Activated naive CD8-positive, alpha-beta T cell treated with anti-CD3 and anti-CD28 coated beads, Interleukin-2, amount 10 ng/mL, durations not matched to agents 7 days and 5 days (primary cell): ENCODE measurements around the gene ZDHHC6. TPM values are rescaled to one million over a fixed set of nuclear protein-coding genes. Genes with fewer than 3 reads are reported as not detected.
"Not testable (repeated sequence)": the region's sequence is repeated elsewhere in the genome, so short reads cannot be mapped to it uniquely, and the experiment has no call there.

Experiments used
- ATAC-seq: fragments of 150-1000 bp; cut with Tn5 transposase; one replicate; pipeline ENCODE4 v1.10.0; 2021; ENCODE audit warnings: low read depth, moderate library complexity
- POLR2A ChIA-PET: fragments of 350-600 bp; sonication (Branson Sonifier 250); formaldehyde crosslinking; loops from one replicate; lab custom pipeline; 2021; ENCODE audit warnings: antibody characterized with exemption; lab: Charles Lee
- DNase-seq: peaks from one replicate; pipeline ENCODE4 v3.0.0; 2021
- H3K27ac Mint-ChIP-seq: one replicate; pipeline ENCODE4 v1.8.0; 2022; ENCODE audit warnings: mild to moderate bottlenecking, mixed read lengths
- H3K27me3 Mint-ChIP-seq: one replicate; pipeline ENCODE4 v1.8.0; 2022; ENCODE audit warnings: mild to moderate bottlenecking, moderate library complexity, mixed read lengths
- H3K36me3 Mint-ChIP-seq: one replicate; pipeline ENCODE4 v1.8.0; 2021; ENCODE audit warnings: mild to moderate bottlenecking, mixed read lengths
- H3K4me1 Mint-ChIP-seq: one replicate; pipeline ENCODE4 v1.8.0; 2021; ENCODE audit warnings: mixed read lengths
- H3K4me3 Mint-ChIP-seq: one replicate; pipeline ENCODE4 v1.8.0; 2022; ENCODE audit warnings: mild to moderate bottlenecking, moderate library complexity, mixed read lengths
- H3K9me3 Mint-ChIP-seq: one replicate; pipeline ENCODE4 v1.8.0; 2021; ENCODE audit warnings: mixed read lengths
- total RNA-seq, 2 experiments: library from RNA; stranded (reverse); gene quantifications; one replicate each; pipeline ENCODE4 v1.2.3, GENCODE V29; 2021

ZDHHC6 gene
- total RNA-seq, result 10 to 100 TPM; 48.1 to 51.8 TPM

GRCh38 chr10:112446855-112447619 lies at the start of gene ZDHHC6, which contains the start of gene VTI1A:
TSS of gene ZDHHC6 (minus strand) at chr10:112446914. CDS start at chr10:112445436, 1,478 bp downstream.
TSS of gene VTI1A (plus strand) at chr10:112447215. CDS start at chr10:112447374, 159 bp downstream.
- peaks cover 37% of the 10 kb centered on the region for H3K4me1 Mint-ChIP-seq
- H3K27me3 Mint-ChIP-seq, result no peaks in the 10 kb centered on the region
- peaks cover 14% of the 10 kb centered on the region for H3K36me3 Mint-ChIP-seq
- peak within 1 kb of the TSS; percentile 99 for H3K27ac Mint-ChIP-seq
- POLR2A ChIA-PET, result interaction anchor here (0.8 to 1.8 kb wide), 7 partner anchors 9 to 83 kb away, joined by 3 to 21 read pairs (median 3); partner anchors contain the start of gene ACSL5
- ATAC-seq (peak; percentile 92), DNase-seq (peak; percentile 86)
- H3K9me3 Mint-ChIP-seq, result no peaks in the 10 kb centered on the region
- H3K4me3 Mint-ChIP-seq, result peak within 1 kb of the TSS; percentile 100

DNA sequence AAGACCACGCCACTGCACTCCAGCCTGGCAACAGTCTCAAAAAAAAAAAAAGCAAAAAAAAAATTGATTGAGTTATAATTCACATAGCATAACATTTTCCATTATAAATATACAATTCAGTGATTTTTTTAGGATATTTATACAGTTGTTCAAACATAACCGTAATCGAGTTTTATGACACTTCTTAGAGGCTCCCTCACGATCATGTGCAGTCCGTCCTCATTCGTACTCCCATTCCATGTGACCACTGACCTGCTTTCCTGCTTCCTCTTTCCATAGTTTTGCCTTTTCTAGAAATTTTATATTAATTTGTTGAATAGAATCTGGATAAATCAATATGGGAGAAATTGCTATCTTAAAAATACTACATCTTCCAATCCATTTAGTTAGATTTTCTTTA lies 46.0 kb upstream of the ZDHHC6 start:
- DNase-seq (no peak), ATAC-seq (no peak)
- H3K9me3 Mint-ChIP-seq, result no peaks in the 10 kb centered on the region
- peaks cover 2% of the 10 kb centered on the region for H3K36me3 Mint-ChIP-seq
- H3K27me3 Mint-ChIP-seq, result no peaks in the 10 kb centered on the region
- POLR2A ChIA-PET, result no interaction called here
- peaks cover 5% of the 10 kb centered on the region for H3K4me1 Mint-ChIP-seq
- H3K27ac Mint-ChIP-seq, result no peak overlapping the region
- no peak overlapping the region for H3K4me3 Mint-ChIP-seq

DNA sequence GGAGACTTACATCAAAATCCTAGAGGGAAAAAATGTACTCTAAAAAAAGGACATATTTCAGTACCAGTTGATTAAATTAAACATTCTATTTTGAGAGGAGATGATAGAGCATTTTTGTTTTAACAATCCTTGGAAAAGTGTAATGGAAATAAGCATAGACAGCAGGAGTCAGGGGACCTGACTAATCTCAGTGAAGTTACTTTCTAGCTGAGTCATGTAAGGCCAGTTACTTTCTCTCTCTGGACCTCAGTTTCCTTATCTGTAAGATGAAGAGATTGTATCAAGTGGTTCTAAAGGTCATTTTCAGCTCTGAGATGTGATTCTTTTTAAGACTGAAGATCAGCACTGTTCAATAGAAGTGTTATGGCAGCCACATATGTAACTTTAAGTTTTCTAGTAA lies 44.4 kb upstream of the ZDHHC6 start:
- DNase-seq (no peak), ATAC-seq (no peak)
- Mint-ChIP-seq H3K9me3 (no peaks in the 10 kb centered on the region), H3K4me3 (no peak overlapping the region), H3K36me3 (peaks cover 4% of the 10 kb centered on the region), H3K27me3 (no peaks in the 10 kb centered on the region), H3K4me1 (no peaks in the 10 kb centered on the region), H3K27ac (no peak overlapping the region)
- POLR2A ChIA-PET, result no interaction called here

DNA sequence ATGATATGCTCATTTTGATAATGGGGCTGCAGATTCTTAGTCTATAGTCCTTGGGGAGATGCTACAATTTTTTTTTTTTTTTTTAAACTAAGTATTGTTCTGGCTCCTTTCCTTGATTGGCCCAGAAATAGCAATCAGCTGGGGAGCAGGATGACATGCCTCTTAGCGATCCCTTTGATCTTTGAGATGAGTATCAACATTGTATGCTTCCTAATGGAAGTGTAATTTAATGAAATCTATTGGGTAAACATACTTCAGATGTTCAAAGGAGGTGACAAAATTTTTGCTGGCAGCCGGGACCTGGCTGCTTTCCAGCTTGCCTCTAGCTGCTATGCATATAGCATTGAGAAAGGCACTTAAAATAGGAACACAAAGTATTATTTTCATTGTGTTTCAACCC lies 43.8 kb upstream of the ZDHHC6 start:
- POLR2A ChIA-PET, result interaction anchor here (0.7 kb wide), 1 partner anchor 349 kb away, joined by 3 read pairs; no protein-coding TSS in a partner anchor
- Mint-ChIP-seq H3K27me3 (no peaks in the 10 kb centered on the region), H3K4me3 (no peak overlapping the region), H3K27ac (no peak overlapping the region), H3K9me3 (no peaks in the 10 kb centered on the region), H3K36me3 (peaks cover 4% of the 10 kb centered on the region), H3K4me1 (no peaks in the 10 kb centered on the region)
- no peak for DNase-seq
- no peak for ATAC-seq

DNA sequence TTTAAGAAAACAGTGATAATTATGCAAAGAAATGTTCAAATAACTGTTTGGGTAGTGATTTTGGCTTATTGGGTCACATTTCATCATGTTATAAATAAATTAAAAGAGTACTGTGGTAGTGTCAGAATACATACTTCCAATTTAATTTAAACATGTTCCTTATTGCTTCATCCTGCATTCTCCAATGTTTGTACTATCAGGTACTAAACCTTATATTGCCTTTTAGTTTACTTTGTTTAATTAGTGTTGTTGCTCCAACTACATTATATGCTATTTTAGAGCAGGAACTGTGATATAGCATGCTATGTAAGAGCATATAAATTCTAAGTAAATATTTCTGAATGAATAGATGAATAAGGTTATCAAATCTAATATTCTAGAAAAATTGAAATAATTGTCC lies 41.2 kb upstream of the ZDHHC6 start:
- DNase-seq (no peak), ATAC-seq (no peak)
- Mint-ChIP-seq H3K4me1 (no peaks in the 10 kb centered on the region), H3K27ac (no peak overlapping the region), H3K27me3 (no peaks in the 10 kb centered on the region), H3K4me3 (no peak overlapping the region), H3K9me3 (no peaks in the 10 kb centered on the region), H3K36me3 (peaks cover 7% of the 10 kb centered on the region)
- POLR2A ChIA-PET, result no interaction called here

DNA sequence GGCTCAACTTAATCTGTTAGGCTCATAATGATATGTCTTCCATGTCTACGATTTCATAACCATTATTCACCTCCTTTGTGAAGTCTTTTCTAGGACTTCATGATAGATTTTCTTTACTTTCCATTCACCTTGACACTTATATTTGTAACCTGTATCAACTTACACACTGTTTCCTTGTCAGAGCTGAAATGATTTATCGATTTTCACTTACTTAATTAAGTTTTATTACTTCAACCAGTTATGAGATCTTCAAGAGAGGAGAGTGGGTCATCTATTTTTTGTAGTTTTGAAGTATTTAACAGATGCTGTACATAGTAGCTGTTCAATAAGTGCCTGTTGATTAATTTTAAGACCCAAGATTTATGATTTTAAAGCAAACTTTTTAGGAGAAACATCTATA lies 37.7 kb upstream of the ZDHHC6 start:
- DNase-seq (no peak), ATAC-seq (no peak)
- POLR2A ChIA-PET, result no interaction called here
- Mint-ChIP-seq H3K4me1 (peaks cover 5% of the 10 kb centered on the region), H3K4me3 (no peak overlapping the region), H3K9me3 (no peaks in the 10 kb centered on the region), H3K27me3 (no peaks in the 10 kb centered on the region), H3K36me3 (peaks cover 11% of the 10 kb centered on the region), H3K27ac (no peak overlapping the region)

GRCh38 chr10:112481602-112482001 lies 34.9 kb upstream of the ZDHHC6 start:
- ATAC-seq (no peak), DNase-seq (no peak)
- H3K9me3 Mint-ChIP-seq, result no peaks in the 10 kb centered on the region
- POLR2A ChIA-PET, result interaction anchor here (0.6 kb wide), 1 partner anchor 270 kb away, joined by 5 read pairs; no protein-coding TSS in a partner anchor
- H3K27me3 Mint-ChIP-seq, result no peaks in the 10 kb centered on the region
- peaks cover 8% of the 10 kb centered on the region for H3K36me3 Mint-ChIP-seq
- H3K4me3 Mint-ChIP-seq, result no peak overlapping the region
- no peak overlapping the region for H3K27ac Mint-ChIP-seq
- peaks cover 6% of the 10 kb centered on the region for H3K4me1 Mint-ChIP-seq

GRCh38 chr10:112475575-112476218 lies 29.0 kb upstream of the ZDHHC6 start:
- ATAC-seq (no peak), DNase-seq (no peak)
- Mint-ChIP-seq H3K27me3 (no peaks in the 10 kb centered on the region), H3K9me3 (no peaks in the 10 kb centered on the region), H3K4me1 (peaks cover 8% of the 10 kb centered on the region), H3K4me3 (no peak overlapping the region), H3K27ac (no peak overlapping the region), H3K36me3 (peaks cover 7% of the 10 kb centered on the region)
- POLR2A ChIA-PET, result no interaction called here

DNA sequence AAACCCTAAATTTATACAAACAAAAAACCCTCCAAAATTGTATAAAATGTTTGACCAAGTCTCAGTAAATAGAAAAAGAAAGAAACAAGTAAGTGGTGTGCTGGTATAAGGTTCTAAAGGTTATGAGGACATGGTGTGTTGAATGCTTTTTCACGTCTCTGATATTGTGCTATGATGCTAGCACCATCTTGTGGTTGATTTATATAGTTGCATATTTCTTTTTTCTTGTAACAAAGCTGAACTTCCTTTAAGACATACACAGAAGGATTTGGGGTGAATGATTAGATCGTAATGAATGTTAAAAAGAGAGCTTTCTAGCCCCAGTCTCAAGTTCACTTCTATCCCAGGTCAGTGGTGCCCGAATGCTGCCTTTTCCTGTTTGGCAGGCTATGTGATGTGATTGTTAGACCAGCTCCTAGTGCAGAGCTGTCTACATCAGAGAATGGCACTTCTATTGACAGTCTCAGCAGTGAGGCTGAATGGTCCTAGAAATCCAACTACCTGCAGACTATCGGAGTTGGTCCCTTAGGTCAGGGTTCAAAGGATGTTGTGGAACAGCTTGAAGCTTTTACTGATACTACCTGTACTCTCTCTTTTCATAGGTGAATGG lies 25.3 kb upstream of the ZDHHC6 start:
- Mint-ChIP-seq H3K27me3 (no peaks in the 10 kb centered on the region), H3K4me3 (no peak overlapping the region), H3K4me1 (peaks cover 5% of the 10 kb centered on the region), H3K36me3 (peaks cover 2% of the 10 kb centered on the region), H3K9me3 (no peaks in the 10 kb centered on the region), H3K27ac (no peak overlapping the region)
- DNase-seq, result no peak
- POLR2A ChIA-PET, result no interaction called here
- ATAC-seq, result peak; percentile 63

GRCh38 chr10:112467541-112468075 lies 20.9 kb upstream of the ZDHHC6 start:
- ATAC-seq (no peak), DNase-seq (no peak)
- H3K27me3 Mint-ChIP-seq, result no peaks in the 10 kb centered on the region
- H3K4me1 Mint-ChIP-seq, result peaks cover 5% of the 10 kb centered on the region
- H3K4me3 Mint-ChIP-seq, result no peak overlapping the region
- peaks cover 24% of the 10 kb centered on the region for H3K36me3 Mint-ChIP-seq
- POLR2A ChIA-PET, result no interaction called here
- H3K9me3 Mint-ChIP-seq, result peaks cover 1% of the 10 kb centered on the region
- no peak overlapping the region for H3K27ac Mint-ChIP-seq

- peaks cover 1% of the 10 kb centered on the region for H3K9me3 Mint-ChIP-seq
- no peaks in the 10 kb centered on the region for H3K27me3 Mint-ChIP-seq
- POLR2A ChIA-PET, result no interaction called here
- H3K36me3 Mint-ChIP-seq, result peaks cover 25% of the 10 kb centered on the region
- DNase-seq, result no peak
- H3K4me1 Mint-ChIP-seq, result peaks cover 2% of the 10 kb centered on the region
- no peak overlapping the region for H3K4me3 Mint-ChIP-seq
- no peak overlapping the region for H3K27ac Mint-ChIP-seq
- ATAC-seq, result no peak
Measured at GRCh38 chr10:112466802-112467201, 20.1 kb upstream of the ZDHHC6 start.

DNA sequence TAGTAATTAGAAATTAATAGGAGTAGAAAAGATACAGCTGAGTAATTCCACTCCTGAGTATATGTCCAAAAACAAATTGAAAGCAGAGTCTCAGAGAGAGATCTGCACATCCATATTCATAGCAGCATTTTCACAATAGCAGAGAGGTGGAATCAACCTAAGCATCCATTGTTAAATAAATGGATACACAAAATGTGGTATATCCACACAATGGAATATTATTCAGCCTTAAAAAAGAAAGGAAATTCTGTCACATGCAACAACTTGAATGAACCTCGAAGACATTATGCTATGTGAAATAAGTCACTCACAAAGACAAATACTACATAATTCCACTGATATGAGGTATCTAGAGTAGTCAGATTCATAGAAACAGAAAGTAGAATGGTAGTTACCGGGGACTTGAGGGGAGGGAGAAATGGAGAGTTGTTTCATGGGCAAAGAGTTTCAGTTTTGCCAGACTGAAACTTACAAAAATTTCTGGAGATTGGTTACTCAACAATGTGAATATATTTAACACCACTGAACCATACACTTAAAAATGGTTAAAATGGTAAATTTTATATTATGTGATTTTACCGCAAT lies 18.7 kb upstream of the ZDHHC6 start:
- peaks cover 33% of the 10 kb centered on the region for H3K36me3 Mint-ChIP-seq
- peaks cover 5% of the 10 kb centered on the region for H3K4me1 Mint-ChIP-seq
- peaks cover 1% of the 10 kb centered on the region for H3K9me3 Mint-ChIP-seq
- no peak overlapping the region for H3K27ac Mint-ChIP-seq
- no peak for DNase-seq
- no peak overlapping the region for H3K4me3 Mint-ChIP-seq
- no peaks in the 10 kb centered on the region for H3K27me3 Mint-ChIP-seq
- POLR2A ChIA-PET, result no interaction called here
- no peak for ATAC-seq

DNA sequence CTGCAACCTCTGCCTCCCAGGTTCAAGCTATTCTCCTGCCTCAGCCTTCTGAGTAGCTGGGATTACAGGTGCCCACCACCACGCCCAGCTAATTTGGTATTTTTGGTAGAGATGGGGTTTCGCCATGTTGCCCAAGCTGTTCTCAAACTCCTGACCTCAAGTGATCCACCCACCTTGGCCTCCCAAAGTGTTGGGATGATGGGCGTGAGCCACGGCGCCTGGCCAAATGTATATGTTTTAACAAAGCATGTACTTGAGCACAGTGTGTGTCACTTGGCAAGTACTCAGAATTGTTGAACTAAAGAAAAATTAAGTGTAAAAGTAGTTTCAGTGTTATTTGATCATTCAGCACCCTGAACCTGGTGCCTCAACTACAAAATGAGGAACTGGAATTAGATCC lies 17.4 kb upstream of the ZDHHC6 start:
- H3K4me1 Mint-ChIP-seq, ATAC-seq, DNase-seq, POLR2A ChIA-PET, H3K9me3 Mint-ChIP-seq, H3K27me3 Mint-ChIP-seq, H3K27ac Mint-ChIP-seq, H3K4me3 Mint-ChIP-seq: not testable (repeated sequence)
- peaks cover 34% of the 10 kb centered on the region for H3K36me3 Mint-ChIP-seq
